Activated CD8-positive, alpha-beta memory T cell treated with anti-CD3 and anti-CD28 coated beads, Interleukin-2, amount 10 ng/mL, durations not matched to agents 7 days and 5 days (primary cell): ENCODE results near the gene ANKRD24. TPM values are rescaled to one million over a fixed set of nuclear protein-coding genes. Genes with fewer than 3 reads are reported as not detected.
A peak's percentile ranks its signal among the peaks of the same experiment; 100 is the strongest.
"Not testable (repeated sequence)": the region's sequence is repeated elsewhere in the genome, so short reads cannot be mapped to it uniquely, and the experiment has no call there.

Source experiments
- ATAC-seq: fragments of 150-1000 bp; cut with Tn5 transposase; one replicate; pipeline ENCODE4 v1.10.0; 2021; ENCODE audit warnings: moderate library complexity
- CTCF ChIA-PET: fragments of 350-600 bp; sonication (Branson Sonifier 250); formaldehyde crosslinking; loops from one replicate; lab custom pipeline; 2021; ENCODE audit warnings: antibody characterized with exemption; lab: Charles Lee
- DNase-seq: peaks from one replicate; pipeline ENCODE4 v3.0.0-alpha.2; 2020
- H3K27ac Mint-ChIP-seq: one replicate; pipeline ENCODE4 v1.8.0; 2021; ENCODE audit warnings: mild to moderate bottlenecking, mixed read lengths
- H3K27me3 Mint-ChIP-seq: one replicate; pipeline ENCODE4 v1.8.0; 2021; ENCODE audit warnings: mixed read lengths
- H3K36me3 Mint-ChIP-seq: one replicate; pipeline ENCODE4 v1.8.0; 2021; ENCODE audit warnings: mild to moderate bottlenecking, mixed read lengths
- H3K4me1 Mint-ChIP-seq: one replicate; pipeline ENCODE4 v1.8.0; 2021; ENCODE audit warnings: mixed read lengths
- H3K4me3 Mint-ChIP-seq: one replicate; pipeline ENCODE4 v1.8.0; 2021; ENCODE audit warnings: mild to moderate bottlenecking, moderate library complexity, mixed read lengths
- H3K9me3 Mint-ChIP-seq: one replicate; pipeline ENCODE4 v1.8.0; 2022; ENCODE audit warnings: low read depth, mixed read lengths
- total RNA-seq, 2 experiments: library from RNA; stranded (reverse); gene quantifications; one replicate each; pipeline ENCODE4 v1.2.3, GENCODE V29; 2021

ANKRD24 gene
- total RNA-seq: 1 to 10 TPM in 1 of 2 experiments, under 1 TPM in 1; 0.82 to 1.4 TPM

DNA sequence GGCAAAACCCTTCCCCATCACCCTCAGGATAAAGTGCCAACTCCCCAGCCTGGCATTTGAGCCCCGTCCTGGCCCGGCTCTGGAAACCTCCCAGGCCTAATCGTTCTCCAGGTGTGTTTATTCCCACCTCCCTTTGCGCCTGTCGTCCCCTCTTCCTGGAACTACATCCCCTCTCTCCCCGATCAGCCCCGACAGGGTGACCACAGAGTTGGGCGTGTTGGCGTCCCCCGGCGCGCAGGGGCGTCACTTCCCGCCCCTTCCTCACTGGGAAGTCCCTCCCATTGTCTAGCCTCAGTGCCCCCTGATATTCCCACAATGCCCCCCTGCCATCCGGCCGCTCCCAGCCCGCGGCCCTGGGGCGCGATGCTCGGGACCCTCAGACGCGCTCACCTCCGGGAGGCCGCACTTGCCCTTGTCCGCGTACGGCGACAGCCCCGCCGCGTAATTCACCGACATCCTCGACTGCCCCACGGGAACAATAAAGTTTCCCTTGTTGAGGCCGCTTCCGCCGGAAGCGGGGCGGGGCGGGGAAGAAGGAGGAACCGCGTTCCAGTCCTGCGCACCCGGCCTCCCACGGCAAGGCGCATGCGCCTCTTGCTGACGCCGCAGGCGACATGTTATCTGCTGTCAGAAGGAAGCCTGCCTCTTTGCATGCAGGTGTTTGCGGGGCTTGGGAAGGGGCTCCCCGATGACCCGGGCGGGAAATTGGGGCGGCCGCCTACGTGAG is at the start of gene ANKRD24, which contains the start of gene SIRT6:
ANKRD24 (plus strand) TSS at position 606 of the 727 bp plus-strand sequence. CDS start 3,737 bp downstream, outside the sequence.
SIRT6 (minus strand) TSS at position 480 of the 727 bp plus-strand sequence; CDS start at position 456, 24 bp downstream.
- H3K9me3 Mint-ChIP-seq: no peaks in the 10 kb centered on the region

DNA sequence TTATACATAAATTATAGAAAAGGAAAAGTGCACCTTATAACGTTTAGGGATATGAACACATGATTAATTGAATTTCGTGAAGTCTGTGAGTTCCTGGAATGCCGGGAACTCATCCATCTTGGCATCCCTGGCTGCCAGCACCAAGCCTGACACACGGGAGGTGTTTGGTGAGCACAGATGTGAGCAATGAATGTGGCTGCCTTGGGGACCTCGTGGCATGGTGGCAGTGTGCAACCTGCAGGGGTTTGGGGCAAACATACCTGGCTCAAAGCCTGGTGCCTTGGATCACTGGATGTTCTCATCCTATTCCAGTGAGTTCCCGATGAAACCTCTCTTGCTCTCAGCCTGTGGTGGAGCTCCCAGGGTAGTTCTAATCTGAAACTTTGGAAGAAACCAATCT is 48.1 kb upstream of the ANKRD24 start:
- no peak for ATAC-seq
- Mint-ChIP-seq H3K36me3 (no peaks in the 10 kb centered on the region), H3K9me3 (no peaks in the 10 kb centered on the region), H3K4me3 (no peak overlapping the region), H3K27me3 (peaks cover 8% of the 10 kb centered on the region), H3K27ac (no peak overlapping the region), H3K4me1 (peaks cover under 1% of the 10 kb centered on the region)
- no peak for DNase-seq
- CTCF ChIA-PET: no interaction called here

More for the DNA sequence above, at the start of gene ANKRD24, which contains the start of gene SIRT6:
- CTCF ChIA-PET: interaction anchor here (1.0 kb wide), 1 partner anchor 196 kb away, joined by 3 read pairs; no protein-coding TSS in a partner anchor
- Mint-ChIP-seq H3K4me1 (peaks cover 38% of the 10 kb centered on the region), H3K4me3 (peak within 1 kb of the TSS; percentile 88), H3K27me3 (no peaks in the 10 kb centered on the region), H3K27ac (peak within 1 kb of the TSS; percentile 97), H3K36me3 (peaks cover 11% of the 10 kb centered on the region)
- ATAC-seq: peak; percentile 88
- DNase-seq: peak; percentile 98

DNA sequence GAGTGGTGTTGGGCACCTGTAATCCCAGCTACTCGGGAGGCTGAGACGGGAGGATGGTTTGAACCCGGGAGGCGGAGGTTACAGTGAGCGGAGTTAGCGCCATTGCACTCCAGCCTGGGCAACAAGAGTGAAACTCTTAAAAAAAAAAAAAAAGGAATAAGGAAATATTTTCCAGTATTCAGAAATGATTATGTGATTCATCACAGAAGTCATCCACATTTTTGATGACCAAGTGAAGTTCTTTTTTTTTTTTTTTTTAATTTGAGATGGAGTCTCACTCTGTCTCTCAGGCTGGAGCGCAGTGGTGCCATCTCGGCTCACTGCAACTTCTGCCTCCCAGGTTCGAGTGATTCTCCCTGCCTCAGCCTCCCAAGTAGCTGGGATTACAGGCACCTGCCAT is 47.1 kb upstream of the ANKRD24 start:
- ATAC-seq, H3K4me1 Mint-ChIP-seq, H3K9me3 Mint-ChIP-seq, H3K4me3 Mint-ChIP-seq, DNase-seq, H3K36me3 Mint-ChIP-seq, H3K27me3 Mint-ChIP-seq, H3K27ac Mint-ChIP-seq: not testable (repeated sequence)
- CTCF ChIA-PET: interaction anchor here (1.1 kb wide), 1 partner anchor 23 kb away, joined by 3 read pairs; no protein-coding TSS in a partner anchor

DNA sequence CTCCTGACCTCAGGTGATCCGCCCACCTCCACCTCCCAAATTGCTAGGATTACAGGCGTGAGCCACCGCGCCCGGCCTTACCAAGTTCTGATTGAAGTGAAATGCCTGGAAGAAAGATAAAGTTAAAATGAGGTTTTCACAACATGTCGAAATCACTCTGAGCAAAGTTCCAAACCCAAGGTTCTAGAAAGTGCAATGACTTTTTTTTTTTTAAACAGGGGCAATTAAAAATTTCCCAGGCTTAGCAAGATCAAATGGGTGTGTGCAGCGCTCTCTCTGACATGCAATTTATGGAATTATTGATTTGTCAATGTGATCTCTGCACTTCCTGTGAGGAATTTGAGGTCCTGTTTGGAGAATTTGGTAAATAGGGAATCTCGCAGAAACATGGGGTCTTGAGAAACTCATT is 45.8 kb upstream of the ANKRD24 start:
- DNase-seq: no peak
- no peaks in the 10 kb centered on the region for H3K36me3 Mint-ChIP-seq
- no peak overlapping the region for H3K4me3 Mint-ChIP-seq
- no peak overlapping the region for H3K27ac Mint-ChIP-seq
- peaks cover 10% of the 10 kb centered on the region for H3K4me1 Mint-ChIP-seq
- no peak for ATAC-seq
- CTCF ChIA-PET: no interaction called here
- no peaks in the 10 kb centered on the region for H3K27me3 Mint-ChIP-seq
- no peaks in the 10 kb centered on the region for H3K9me3 Mint-ChIP-seq

DNA sequence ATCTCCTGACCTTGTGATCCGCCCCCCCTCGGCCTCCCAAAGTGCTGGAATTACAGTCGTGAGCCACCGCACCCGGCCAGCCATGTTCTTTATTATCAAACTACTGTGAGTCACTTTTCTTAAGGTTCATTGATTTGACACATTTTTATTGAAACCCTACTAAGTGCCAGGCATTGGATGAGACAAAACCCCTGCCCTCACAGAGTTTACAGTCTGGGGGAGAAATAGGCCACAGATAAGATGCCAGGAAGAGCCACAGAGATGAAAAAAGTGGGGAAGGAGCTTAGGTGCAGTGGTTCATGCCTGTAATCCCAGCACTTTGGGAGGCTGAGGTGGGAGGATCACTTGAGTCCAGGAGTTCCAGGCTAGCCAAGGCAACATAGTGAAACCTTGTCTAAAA is 44.0 kb upstream of the ANKRD24 start:
- H3K27me3 Mint-ChIP-seq: peaks cover 1% of the 10 kb centered on the region
- no peaks in the 10 kb centered on the region for H3K9me3 Mint-ChIP-seq
- DNase-seq (no peak), ATAC-seq (no peak)
- H3K36me3 Mint-ChIP-seq: no peaks in the 10 kb centered on the region
- H3K4me1 Mint-ChIP-seq: peaks cover 10% of the 10 kb centered on the region
- no peak overlapping the region for H3K4me3 Mint-ChIP-seq
- CTCF ChIA-PET: interaction anchor here (1.1 to 3.9 kb wide), 6 partner anchors 26 to 153 kb away, joined by 3 to 31 read pairs (median 4); partner anchors contain the start of gene EEF2
- no peak overlapping the region for H3K27ac Mint-ChIP-seq

DNA sequence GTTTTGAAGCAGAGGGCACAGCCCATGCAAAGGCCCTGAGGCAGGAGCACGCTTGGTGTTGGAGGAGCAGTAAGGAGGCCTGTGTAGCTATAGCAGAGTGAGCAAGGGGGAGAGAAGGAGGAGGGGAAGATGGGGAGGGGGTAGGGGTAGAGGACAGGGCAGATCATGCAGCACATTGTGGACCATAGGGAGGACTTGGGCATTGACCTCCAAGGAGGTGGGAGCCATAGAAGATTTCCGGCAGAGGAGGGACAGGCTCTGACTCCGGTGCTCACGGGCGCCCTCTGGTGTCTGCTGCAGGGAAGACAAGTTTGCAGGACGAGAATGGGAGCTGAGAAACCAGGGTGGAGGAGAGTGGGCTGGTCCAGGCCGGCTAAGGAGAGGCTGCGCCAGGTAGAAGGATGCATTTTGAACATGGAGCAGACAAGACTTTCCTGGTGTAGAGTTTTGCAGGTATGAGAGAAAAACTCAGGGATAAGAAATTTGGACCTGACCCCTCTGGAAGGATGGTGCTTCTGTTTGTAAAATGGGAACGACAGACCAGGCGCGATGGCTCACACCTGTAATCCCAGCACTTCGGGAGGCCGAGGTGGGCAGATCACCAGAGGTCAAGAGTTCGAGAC is 42.8 kb upstream of the ANKRD24 start:
- peak; percentile 92 for DNase-seq
- H3K27me3 Mint-ChIP-seq: peaks cover 10% of the 10 kb centered on the region
- peak overlapping the region; percentile 33 for H3K4me3 Mint-ChIP-seq
- H3K4me1 Mint-ChIP-seq: peaks cover 10% of the 10 kb centered on the region
- no peaks in the 10 kb centered on the region for H3K36me3 Mint-ChIP-seq
- CTCF ChIA-PET: interaction anchor here (0.6 to 3.9 kb wide), 62 partner anchors 10 to 468 kb away, joined by 3 to 33 read pairs (median 6); partner anchors contain the start of genes CREB3L3, DAPK3, EEF2 and MPND
- H3K27ac Mint-ChIP-seq: peak overlapping the region; percentile 45
- no peaks in the 10 kb centered on the region for H3K9me3 Mint-ChIP-seq
- peak; percentile 97 for ATAC-seq

DNA sequence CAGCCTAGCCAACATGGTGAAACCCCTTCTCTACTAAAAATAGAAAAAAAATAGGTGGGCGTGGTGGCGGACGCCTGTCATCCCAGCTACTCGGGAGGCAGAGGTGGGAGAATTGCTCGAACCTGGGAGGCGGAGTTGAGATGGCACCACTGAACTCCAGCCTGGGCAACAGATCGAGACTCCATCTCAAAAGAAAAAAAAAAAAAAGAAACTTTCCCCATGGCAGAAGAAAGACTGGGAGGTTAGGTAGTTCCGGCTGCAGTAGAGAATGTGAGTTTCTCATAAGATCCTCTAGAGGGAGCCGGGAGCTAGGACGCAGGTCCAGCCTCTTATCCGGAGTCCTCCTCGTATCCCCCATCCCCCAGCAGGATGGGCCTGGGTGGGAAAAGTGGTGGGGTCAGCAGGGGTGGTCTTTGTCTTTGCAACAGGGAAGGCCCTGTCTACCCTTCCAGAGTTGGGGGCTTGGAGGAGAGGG is 42.2 kb upstream of the ANKRD24 start:
- Mint-ChIP-seq H3K4me3 (no peak overlapping the region), H3K27me3 (peaks cover 10% of the 10 kb centered on the region), H3K9me3 (no peaks in the 10 kb centered on the region), H3K27ac (no peak overlapping the region), H3K36me3 (no peaks in the 10 kb centered on the region), H3K4me1 (peaks cover 10% of the 10 kb centered on the region)
- DNase-seq (peak; percentile 54), ATAC-seq (peak; percentile 83)
- CTCF ChIA-PET: interaction anchor here (0.6 to 3.9 kb wide), 60 partner anchors 9 to 469 kb away, joined by 3 to 33 read pairs (median 6); partner anchors contain the start of genes CREB3L3, DAPK3, EEF2 and MPND

DNA sequence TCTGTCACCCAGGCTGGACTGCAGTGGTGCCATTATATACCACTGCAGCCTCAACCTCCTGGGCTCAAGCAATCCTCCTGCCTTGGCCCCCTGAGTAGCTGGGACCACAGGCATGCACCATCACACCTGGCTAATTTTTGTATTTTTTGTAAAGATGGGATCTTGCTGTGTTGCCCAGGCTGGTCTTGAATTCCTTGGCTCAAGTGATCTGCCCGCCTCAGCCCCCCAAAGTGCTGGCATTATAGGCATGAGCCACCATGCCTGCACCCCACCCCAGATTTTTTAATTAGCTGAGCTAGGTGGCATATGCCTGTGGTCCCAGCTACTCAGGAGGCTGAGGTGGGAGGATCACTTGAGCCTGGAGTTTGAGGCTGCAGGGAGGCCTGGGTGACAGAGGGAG is 39.6 kb upstream of the ANKRD24 start:
- H3K4me3 Mint-ChIP-seq, H3K9me3 Mint-ChIP-seq, ATAC-seq, H3K36me3 Mint-ChIP-seq, DNase-seq, H3K27ac Mint-ChIP-seq: not testable (repeated sequence)
- CTCF ChIA-PET: interaction anchor here (0.6 to 0.8 kb wide), 2 partner anchors 12 to 198 kb away, joined by 3 read pairs; no protein-coding TSS in a partner anchor
- peaks cover 15% of the 10 kb centered on the region for H3K27me3 Mint-ChIP-seq
- peaks cover 10% of the 10 kb centered on the region for H3K4me1 Mint-ChIP-seq

DNA sequence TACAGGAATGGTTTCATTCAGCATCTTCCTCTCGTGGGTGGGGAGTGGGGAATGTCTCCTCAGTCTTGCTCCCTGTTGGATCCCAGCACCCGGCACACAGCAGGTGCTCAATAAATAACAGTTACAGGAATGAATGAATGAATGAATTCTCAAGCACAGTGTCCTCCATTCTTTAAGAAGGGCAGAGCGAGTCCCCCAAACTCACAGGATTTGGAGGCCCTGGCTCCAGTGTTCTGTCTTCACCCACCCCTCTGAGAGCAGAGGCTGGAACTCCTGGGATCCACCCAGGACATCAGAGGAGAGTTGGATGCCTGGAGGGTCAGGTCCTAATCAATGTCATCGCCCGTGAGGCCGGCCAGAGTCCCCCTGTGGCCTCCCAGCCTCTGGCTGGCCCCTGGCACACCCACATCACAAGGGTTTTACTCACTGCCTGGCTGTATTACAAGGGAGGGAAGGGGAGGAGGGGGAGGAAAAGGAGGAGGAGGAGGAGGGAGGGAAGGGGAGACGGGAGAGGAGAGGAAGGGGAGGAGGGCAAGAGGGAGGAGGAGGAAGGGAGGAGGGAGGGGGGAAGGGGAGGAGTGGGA is 37.7 kb upstream of the ANKRD24 start:
- Mint-ChIP-seq H3K36me3 (no peaks in the 10 kb centered on the region), H3K27me3 (peaks cover 15% of the 10 kb centered on the region), H3K4me3 (no peak overlapping the region), H3K27ac (no peak overlapping the region), H3K4me1 (peaks cover 6% of the 10 kb centered on the region), H3K9me3 (no peaks in the 10 kb centered on the region)
- CTCF ChIA-PET: no interaction called here
- DNase-seq: no peak
- no peak for ATAC-seq

DNA sequence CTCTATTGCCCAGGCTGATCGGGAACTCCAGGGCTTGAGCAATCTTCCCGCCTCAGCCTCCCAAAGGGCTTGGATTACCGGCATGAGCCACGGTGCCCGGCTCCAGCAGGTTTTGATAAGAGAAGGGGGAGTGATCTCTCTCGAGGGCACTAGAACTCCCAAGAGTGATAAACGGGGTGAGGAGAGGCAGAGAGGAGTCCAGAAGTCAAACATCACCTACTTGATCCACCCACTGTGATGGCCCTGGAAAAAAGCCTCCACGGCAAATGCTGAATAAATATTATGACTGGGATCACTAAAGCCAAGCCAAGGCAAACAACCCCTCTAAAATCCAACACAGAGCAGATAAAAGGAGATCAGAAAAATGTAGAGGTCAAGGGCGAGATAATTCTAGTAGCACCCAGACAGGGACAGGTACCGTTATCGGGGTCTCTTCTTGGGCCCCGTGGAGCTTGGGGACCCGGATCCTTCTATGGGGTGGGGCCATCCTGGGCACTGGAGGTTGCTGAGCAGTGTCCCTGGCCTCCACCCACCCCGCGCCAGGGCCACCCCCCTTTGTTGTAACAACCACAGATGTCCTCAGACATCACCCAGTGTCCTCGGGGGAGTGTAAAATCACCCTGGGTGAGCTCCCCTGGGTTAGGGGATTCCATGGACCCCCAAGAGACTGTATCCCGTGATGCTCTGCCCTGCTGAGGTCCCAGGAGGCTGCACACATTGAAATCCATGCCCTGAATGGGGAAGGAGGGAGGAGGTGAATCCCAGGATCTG is 32.8 kb upstream of the ANKRD24 start:
- Mint-ChIP-seq H3K4me1 (peaks cover 16% of the 10 kb centered on the region), H3K27ac (no peak overlapping the region), H3K36me3 (no peaks in the 10 kb centered on the region), H3K27me3 (peaks cover 8% of the 10 kb centered on the region), H3K9me3 (no peaks in the 10 kb centered on the region), H3K4me3 (no peak overlapping the region)
- DNase-seq (no peak), ATAC-seq (no peak)
- CTCF ChIA-PET: interaction anchor here (3.4 kb wide), 1 partner anchor 9 kb away, joined by 15 read pairs; no protein-coding TSS in a partner anchor

DNA sequence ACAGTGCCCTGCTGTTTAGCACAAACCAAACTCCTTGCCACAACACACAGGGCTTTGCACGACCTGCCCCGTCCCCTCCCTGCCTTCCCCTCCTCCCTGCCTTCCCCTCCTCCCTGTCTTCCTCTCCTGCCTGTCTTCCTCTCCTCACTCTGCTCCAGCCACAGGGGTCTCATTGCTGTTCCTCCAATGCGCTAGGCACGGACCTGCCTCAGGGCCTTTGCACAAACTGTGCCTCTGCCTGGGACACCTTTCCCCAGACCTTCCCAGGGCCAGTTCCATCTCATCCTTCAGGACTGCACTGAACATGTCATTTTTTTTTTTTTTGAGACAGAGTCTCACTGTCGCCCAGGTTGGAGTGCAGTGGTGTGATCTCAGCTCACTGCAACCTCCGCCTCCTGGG is 30.9 kb upstream of the ANKRD24 start:
- H3K36me3 Mint-ChIP-seq: no peaks in the 10 kb centered on the region
- ATAC-seq: no peak
- CTCF ChIA-PET: no interaction called here

DNA sequence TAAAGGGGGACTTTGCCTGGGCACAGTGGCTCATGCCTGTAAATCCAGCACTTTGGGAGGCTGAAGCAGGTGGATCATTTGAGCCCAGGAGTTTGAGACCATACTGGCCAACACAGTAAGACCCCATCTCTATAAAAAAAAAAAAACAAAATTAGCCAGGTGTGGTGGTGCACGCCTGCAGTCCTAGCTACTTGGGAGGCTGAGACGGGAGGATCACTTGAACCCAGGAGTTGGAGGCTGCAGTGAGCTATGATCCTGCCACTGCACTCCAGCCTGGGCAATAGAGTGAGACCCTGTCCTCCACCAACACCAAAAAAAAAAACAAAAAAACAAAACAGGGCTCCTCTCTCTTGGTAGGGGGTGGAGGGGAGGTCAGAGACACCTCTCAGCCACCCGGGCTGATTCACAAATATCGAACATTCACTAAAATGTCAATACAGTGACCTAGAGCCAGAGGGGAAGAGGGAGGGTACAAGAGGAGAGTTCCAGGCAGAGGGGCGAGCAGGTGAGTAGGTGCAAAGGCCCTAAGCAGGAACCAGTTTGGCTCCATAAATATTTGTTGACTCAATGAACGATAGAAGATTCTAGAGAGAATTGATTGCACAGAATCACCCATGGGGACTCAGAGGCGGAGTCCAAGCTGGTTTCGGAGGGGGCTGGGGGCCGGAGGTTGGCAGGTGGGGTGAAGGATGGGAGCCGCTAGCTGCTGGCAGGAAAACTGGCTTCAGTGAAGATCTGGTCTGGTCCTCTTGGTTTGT is 30.1 kb upstream of the ANKRD24 start:
- Mint-ChIP-seq H3K36me3 (no peaks in the 10 kb centered on the region), H3K4me3 (no peak overlapping the region), H3K27me3 (peaks cover 4% of the 10 kb centered on the region), H3K27ac (no peak overlapping the region), H3K9me3 (no peaks in the 10 kb centered on the region), H3K4me1 (peaks cover 16% of the 10 kb centered on the region)
- DNase-seq (no peak), ATAC-seq (no peak)
- CTCF ChIA-PET: interaction anchor here (1.2 to 2.2 kb wide), 4 partner anchors 12 to 162 kb away, joined by 3 to 13 read pairs (median 4); no protein-coding TSS in a partner anchor

More for the DNA sequence above, 30.9 kb upstream of the ANKRD24 start:
- peaks cover 16% of the 10 kb centered on the region for H3K4me1 Mint-ChIP-seq
- no peak overlapping the region for H3K27ac Mint-ChIP-seq
- H3K27me3 Mint-ChIP-seq: peaks cover 7% of the 10 kb centered on the region
- no peak for DNase-seq
- no peak overlapping the region for H3K4me3 Mint-ChIP-seq
- no peaks in the 10 kb centered on the region for H3K9me3 Mint-ChIP-seq
